Heart left ventricle (tissue), 16 donors: Measurements from ENCODE around the gene LYRM1. TPM values are rescaled to one million over a fixed set of nuclear protein-coding genes. Genes with fewer than 3 reads are reported as not detected.
A peak's percentile ranks its signal among the peaks of the same experiment; 100 is the strongest.

ENCODE experiments used
- ATAC-seq, 4 donors: fragments of 200-7000 bp; cut with Tn5 transposase; one replicate each; pipeline ENCODE4 v1.9.1; 2020 to 2022; ENCODE audit warnings: moderate library complexity in 4 of 4, mild to moderate bottlenecking in 3 of 4, moderate number of reproducible peaks in 1 of 4
- DNase-seq, 5 donors: peaks; one replicate each; pipeline ENCODE4 v3.0.0-alpha.2; 2020
- H3K27ac ChIP-seq, 12 donors: fragments of 200-600 bp; sonication (generic) in 4 of 12; one replicate each; pipeline versions ENCODE4 v1.5.0 to v1.8.0; 2016 to 2022; ENCODE audit warnings: mild to moderate bottlenecking in 2 of 12
- H3K27me3 ChIP-seq, 9 donors: fragments of 200-600 bp; sonication (generic) in 2 of 9; one replicate each; pipeline versions ENCODE4 v1.5.1 to v1.8.0; 2016 to 2022; ENCODE audit warnings: mild to moderate bottlenecking in 3 of 9
- H3K36me3 ChIP-seq, 9 donors: fragments of 200-600 bp; sonication (generic) in 2 of 9; one replicate each; pipeline versions ENCODE4 v1.5.0 to v1.8.0; 2018 to 2022; ENCODE audit warnings: mild to moderate bottlenecking in 2 of 9
- H3K4me1 ChIP-seq, 12 donors: fragments of 200-600 bp; sonication (generic) in 4 of 12; one replicate each; pipeline versions ENCODE4 v1.5.0 to v1.8.0; 2016 to 2022; ENCODE audit warnings: mild to moderate bottlenecking in 3 of 12
- H3K4me3 ChIP-seq, 12 donors: fragments of 200-600 bp; sonication (generic) in 4 of 12; one replicate each; pipeline versions ENCODE4 v1.5.0 to v1.8.0; 2017 to 2022; ENCODE audit warnings: mild to moderate bottlenecking in 9 of 12, moderate library complexity in 4 of 12
- H3K9me3 ChIP-seq, 12 donors: fragments of 200-600 bp; sonication (generic) in 4 of 12; one replicate each; pipeline versions ENCODE4 v1.5.0 to v1.8.0; 2016 to 2022; ENCODE audit warnings: mild to moderate bottlenecking in 1 of 12
- CTCF ChIP-seq, 12 donors: fragments of 200-600 bp; sonication (generic) in 4 of 12; IDR thresholded peaks; one replicate each; pipeline versions ENCODE4 v1.5.0 to v1.8.0; 2018 to 2022; ENCODE audit warnings: antibody characterized with exemption in 12 of 12, mild to moderate bottlenecking in 5 of 12
- POLR2A ChIP-seq, 2 donors: fragments of 450-650 bp; IDR thresholded peaks; one replicate each; pipeline ENCODE4 v1.6.1; 2017; ENCODE audit warnings: antibody characterized with exemption in 2 of 2, mild to moderate bottlenecking in 2 of 2, moderate library complexity in 2 of 2
- WGBS, 4 donors: extraction: QIAGEN DNeasy Blood & Tissue Kit in 2 of 4; methylation state at CpG; one replicate each; pipeline versions ENCODE4 v1.1.5 to v1.1.7; 2013 to 2018; 5-methylcytosine and 5-hydroxymethylcytosine counted together
- intact Hi-C, 10 donors: fragments of 100-400 bp; cut with DNase I; formaldehyde crosslinking; loops; one replicate each; pipeline versions ENCODE4 v1.11.1 to v1.14.2; 2022
- polyA plus RNA-seq, 2 donors: library from polyadenylated mRNA; stranded (reverse); fragments of 200-250 nt; gene quantifications; one replicate each; pipeline ENCODE4 v1.2.3, GENCODE V29; 2013
- total RNA-seq, 9 donors: library from RNA; depleted of rRNA in 2 of 9; stranded (reverse); fragments of >200 nt in 2 of 9; fragmentation: NEBNext Ultra II Directional in 3 of 9; extraction: Animal tissue kit (Norgen Biotek cat#: 25700) in 3 of 9; gene quantifications; one replicate each; pipeline versions ENCODE4 v1.1.0 to v1.2.4, GENCODE V29; 2016 to 2023
- donor health status: ischemic (EF 13 %, LVEDD 7.1; RV severe dilation, severe dysfunction).
- donor health status: healthy with polysubstance abuse.
- donor health status: DM: no; HTN: yes; CAD: no.
- donor health status: DM: no; HTN: no; CAD: no.
- donor health status: ischemic (EF 25% LVEDD 6.9; RV normal size, moderate dysfunction).
- donor health status: ischemic (EF 25% LVEDD 5.7; RV mildly dilated, moderate dysfunction).
- donor health status: healthy.
- donor health status: DM: yes; HTN: yes; CAD: no.
- donor health status: ischemic (EF 35%, LVEDD 5.7; RV mildly dilated, moderate dysfunction).
- donor health status: nonischemic (EF 11% LVEDD 7.7; RV severe dilation, severe dysfunction).
- donor health status: DM: yes; HTN: yes; CAD: no.
- donor health status: PGD.
- donor health status: ischemic (EF 29% LVEDD 5.4; RV normal size, mild dysfunction).
- donor health status: nonischemic (EF 23%, LVEDD 6.1; RV moderate dilation, normal function).

The LYRM1 gene
- total and polyA plus RNA-seq, 11 donors = 40.2 to 124 (median 55.9) TPM

- Histone ChIP-seq H3K27me3 (no peaks in the 10 kb centered on the region), H3K27ac (peak overlapping the region; percentile 95 to 99 (median 97)), H3K4me3 (peak overlapping the region; percentile 68 to 93 (median 80)), H3K9me3 (no peaks in the 10 kb centered on the region), H3K4me1 (peaks cover 22 to 75% (median 61%) of the 10 kb centered on the region in 12 donors), H3K36me3 (peaks cover 0 to 18% (median 11%) of the 10 kb centered on the region in 9 donors)
- peak in 3 of 4 donors; percentile 0 to 5 (median 5) for ATAC-seq
- DNase-seq = no peak
- intact Hi-C loops = loop anchor here in 9 of 10 donors (2.0 to 5.0 kb wide), 5 partner anchors 34 to 401 kb away; partner anchors contain the start of genes ERI2 (in 1 of the 9) and REXO5 (in 1 of the 9)
- TF ChIP-seq POLR2A (IDR thresholded peaks at IDR 0.05) (no peak), CTCF (IDR thresholded peaks at IDR 0.05) (no peak)
- WGBS, 4 donors = 0 to 2% (median 1%) methylated on average over 11 to 20 of the region's 20 CpGs
Measured at GRCh38 chr16:20901068-20901435, 481 bp downstream of the LYRM1 start.

GRCh38 chr16:20901436-20902112, 1.0 kb downstream of the LYRM1 start:
- no peak for TF ChIP-seq CTCF (IDR thresholded peaks at IDR 0.05)
- TF ChIP-seq POLR2A (IDR thresholded peaks at IDR 0.05) = no peak
- Histone ChIP-seq H3K4me1 (peaks cover 22 to 80% (median 65%) of the 10 kb centered on the region in 12 donors), H3K9me3 (no peaks in the 10 kb centered on the region), H3K27ac (peak overlapping the region; percentile 95 to 99 (median 97)), H3K36me3 (peaks cover 0 to 16% (median 9%) of the 10 kb centered on the region in 9 donors), H3K27me3 (no peaks in the 10 kb centered on the region), H3K4me3 (peak overlapping the region; percentile 68 to 93 (median 80))
- 19 to 32% (median 20%) methylated on average over 27 of the region's 27 CpGs for WGBS, 4 donors
- intact Hi-C loops = loop anchor here in 9 of 10 donors (2.0 to 5.0 kb wide), 5 partner anchors 34 to 401 kb away; partner anchors contain the start of genes ERI2 (in 1 of the 9) and REXO5 (in 1 of the 9)
- peak; percentile 52 to 69 (median 66) for DNase-seq
- ATAC-seq = peak in 3 of 4 donors; percentile 3 to 25 (median 16)

GRCh38 chr16:20902426-20902825, 1.9 kb downstream of the LYRM1 start:
- WGBS, 4 donors = 88 to 91% (median 90%) methylated on average over 6 of the region's 6 CpGs
- H3K27ac ChIP-seq = peak overlapping the region in 11 of 12 donors; percentile 5 to 99 (median 97)
- ATAC-seq = no peak
- TF ChIP-seq CTCF (IDR thresholded peaks at IDR 0.05) (no peak), POLR2A (IDR thresholded peaks at IDR 0.05) (no peak)
- peak overlapping the region in 3 of 12 donors; percentile 69 to 85 (median 80) for H3K4me3 ChIP-seq
- intact Hi-C loops = loop anchor here in 8 of 10 donors (2.0 to 5.0 kb wide), 4 partner anchors 35 to 400 kb away; no protein-coding TSS in a partner anchor
- no peak for DNase-seq
- H3K4me1 ChIP-seq = peaks cover 19 to 82% (median 71%) of the 10 kb centered on the region in 12 donors
- H3K9me3 ChIP-seq = no peaks in the 10 kb centered on the region
- peaks cover 0 to 8% (median under 1%) of the 10 kb centered on the region in 9 donors for H3K36me3 ChIP-seq
- H3K27me3 ChIP-seq = no peaks in the 10 kb centered on the region
